Activated B cell treated with CpG ODN at 0.5 μM for 24 hours (primary cell): ENCODE data around the gene OSBPL5. TPM values are rescaled to one million over a fixed set of nuclear protein-coding genes. Genes with fewer than 3 reads are reported as not detected.
"Not testable (repeated sequence)": the region's sequence is repeated elsewhere in the genome, so short reads cannot be mapped to it uniquely, and the experiment has no call there.

Source experiments
- ATAC-seq: fragments of 200-7000 bp; cut with Tn5 transposase; one replicate; pipeline ENCODE4 v1.10.0; 2021; ENCODE audit warnings: low read depth, mild to moderate bottlenecking, moderate library complexity
- CTCF ChIA-PET: fragments of 350-600 bp; sonication (Branson Sonifier 250); formaldehyde crosslinking; loops from one replicate; lab custom pipeline; 2021; ENCODE audit warnings: antibody characterized with exemption; lab: Charles Lee
- POLR2A ChIA-PET: fragments of 350-600 bp; sonication (Branson Sonifier 250); formaldehyde crosslinking; loops from one replicate; lab custom pipeline; 2021; ENCODE audit warnings: antibody characterized with exemption; lab: Charles Lee
- DNase-seq: peaks from one replicate; pipeline ENCODE4 v3.0.0; 2022
- H3K27ac Mint-ChIP-seq: one replicate; pipeline ENCODE4 v1.8.0; 2020; ENCODE audit warnings: mixed read lengths
- H3K27me3 Mint-ChIP-seq: one replicate; pipeline ENCODE4 v1.8.0; 2021; ENCODE audit warnings: mixed read lengths
- H3K36me3 Mint-ChIP-seq: one replicate; pipeline ENCODE4 v1.8.0; 2021; ENCODE audit warnings: low read depth, mixed read lengths
- H3K4me1 Mint-ChIP-seq: one replicate; pipeline ENCODE4 v1.8.0; 2021; ENCODE audit warnings: mixed read lengths
- H3K4me3 Mint-ChIP-seq: one replicate; pipeline ENCODE4 v1.8.0; 2020; ENCODE audit warnings: mild to moderate bottlenecking, mixed read lengths
- H3K9me3 Mint-ChIP-seq: one replicate; pipeline ENCODE4 v1.8.0; 2020; ENCODE audit warnings: mixed read lengths
- CTCF ChIP-seq: fragments of 200-600 bp; IDR thresholded peaks from one replicate; pipeline ENCODE4 v1.8.0; 2022; ENCODE audit warnings: antibody characterized with exemption, mild to moderate bottlenecking
- intact Hi-C: fragments of 100-400 bp; cut with micrococcal nuclease; formaldehyde crosslinking; loops from one replicate; pipeline ENCODE4 v1.15.1; 2024
- total RNA-seq: library from RNA; stranded (reverse); gene quantifications from 2 replicates; pipeline ENCODE4 v1.2.3, GENCODE V29; 2022

OSBPL5 gene
- total RNA-seq, 1 donor from 2014 or later = not detected

- H3K36me3 Mint-ChIP-seq, CTCF ChIA-PET, DNase-seq, H3K27ac Mint-ChIP-seq, H3K4me3 Mint-ChIP-seq, POLR2A ChIA-PET, H3K9me3 Mint-ChIP-seq, H3K4me1 Mint-ChIP-seq, H3K27me3 Mint-ChIP-seq, intact Hi-C loops: not testable (repeated sequence)
- peak; percentile 18 for ATAC-seq
These were observed 101.2 kb downstream of the OSBPL5 start for GRCh38 chr11:3063876-3064275.

- H3K27me3 Mint-ChIP-seq, CTCF ChIA-PET, H3K4me1 Mint-ChIP-seq, H3K4me3 Mint-ChIP-seq, H3K9me3 Mint-ChIP-seq, intact Hi-C loops, H3K36me3 Mint-ChIP-seq, DNase-seq, POLR2A ChIA-PET: not testable (repeated sequence)
- H3K27ac Mint-ChIP-seq = peak overlapping the region; percentile 19
- ATAC-seq = peak; percentile 25
These were observed 101.7 kb downstream of the OSBPL5 start for GRCh38 chr11:3063432-3063831.

- peaks cover 24% of the 10 kb centered on the region for H3K4me1 Mint-ChIP-seq
- no peak overlapping the region for H3K4me3 Mint-ChIP-seq
- intact Hi-C loops = no loop called here
- DNase-seq (no peak), ATAC-seq (no peak)
- H3K9me3 Mint-ChIP-seq = no peaks in the 10 kb centered on the region
- peaks cover 3% of the 10 kb centered on the region for H3K27me3 Mint-ChIP-seq
- peaks cover 9% of the 10 kb centered on the region for H3K36me3 Mint-ChIP-seq
- H3K27ac Mint-ChIP-seq = no peak overlapping the region
- POLR2A ChIA-PET = no interaction called here
- TF ChIP-seq CTCF = no peak
- CTCF ChIA-PET = no interaction called here
These were observed 104.6 kb downstream of the OSBPL5 start for GRCh38 chr11:3060436-3061025.

- no peak for DNase-seq
- ATAC-seq = no peak
- Mint-ChIP-seq H3K4me1 (peaks cover 34% of the 10 kb centered on the region), H3K27me3 (no peaks in the 10 kb centered on the region), H3K4me3 (no peak overlapping the region), H3K27ac (no peak overlapping the region), H3K36me3 (peaks cover 19% of the 10 kb centered on the region), H3K9me3 (no peaks in the 10 kb centered on the region)
- intact Hi-C loops = loop anchor here (2.0 to 10.0 kb wide), 5 partner anchors 157 to 1747 kb away; partner anchors contain the start of gene RRM1
- ChIA-PET POLR2A (no interaction called here), CTCF (interaction anchor here (1.3 kb wide), 1 partner anchor 9 kb away, joined by 3 read pairs; no protein-coding TSS in a partner anchor)
- TF ChIP-seq CTCF = no peak
These were observed 106.1 kb downstream of the OSBPL5 start for GRCh38 chr11:3058753-3059664.

GRCh38 chr11:3057069-3057963 lies 107.8 kb downstream of the OSBPL5 start, which contains the start of gene CARS1:
Gene CARS1, minus strand, starts transcription at chr11:3057423. Its CDS starts 56 bp downstream, at chr11:3057367.
- no peaks in the 10 kb centered on the region for H3K9me3 Mint-ChIP-seq
- ATAC-seq (peak; percentile 89), DNase-seq (peak; percentile 88)
- intact Hi-C loops = loop anchor here (1.0 to 10.0 kb wide), 10 partner anchors 8 to 1745 kb away; partner anchors contain the start of genes CDKN1C, NAP1L4, RRM1 and TSSC4
- peaks cover 29% of the 10 kb centered on the region for H3K36me3 Mint-ChIP-seq
- peak within 1 kb of the TSS; percentile 85 for H3K27ac Mint-ChIP-seq
- ChIA-PET POLR2A (interaction anchor here (0.7 to 1.1 kb wide), 10 partner anchors 11 to 322 kb away, joined by 3 to 8 read pairs (median 4); partner anchors contain the start of genes NAP1L4 and ZNF195), CTCF (interaction anchor here (1.3 to 1.6 kb wide), 2 partner anchors 20 to 34 kb away, joined by 4 to 5 read pairs; no protein-coding TSS in a partner anchor)
- peaks cover 36% of the 10 kb centered on the region for H3K4me1 Mint-ChIP-seq
- TF ChIP-seq CTCF = no peak
- peak within 1 kb of the TSS; percentile 90 for H3K4me3 Mint-ChIP-seq
- H3K27me3 Mint-ChIP-seq = no peaks in the 10 kb centered on the region
